BJ (cell line): Measurements from ENCODE around the gene FAM3C. TPM values are rescaled to one million over a fixed set of nuclear protein-coding genes. Genes with fewer than 3 reads are reported as not detected.

ENCODE experiments used
- CTCF ChIA-PET: fragments of 350-600 bp; formaldehyde crosslinking; extraction: SDS; loops from one replicate; lab custom pipeline; 2021; ENCODE audit warnings: antibody characterized with exemption, inconsistent platforms; lab: Yijun Ruan, JAX
- POLR2A ChIA-PET: fragments of 300-600 bp; sonication (Branson Sonifier 250); formaldehyde crosslinking; extraction: SDS; loops from one replicate; lab custom pipeline; 2021; ENCODE audit warnings: antibody characterized with exemption; lab: Charles Lee
- DNase-seq: peaks from one replicate; pipeline ENCODE4 v3.0.0-alpha.2; 2011; ENCODE audit warnings: low read depth
- H3K27me3 ChIP-seq: 2 replicates; pipeline ENCODE4 v1.6.0; 2011; ENCODE audit warnings: low read length; ENCODE audit not compliant: control insufficient read depth, insufficient read depth
- H3K36me3 ChIP-seq: 2 replicates; pipeline ENCODE4 v1.5.1; 2011; ENCODE audit warnings: low read length; ENCODE audit not compliant: control insufficient read depth, insufficient read depth
- H3K4me3 ChIP-seq: 2 replicates; pipeline ENCODE4 v1.5.1; 2011; ENCODE audit warnings: low read depth, mild to moderate bottlenecking, control low read depth, low read length
- polyA plus RNA-seq: library from polyadenylated mRNA; depleted of rRNA; stranded (reverse); fragments of >200 nt; gene quantifications from 2 replicates; pipeline ENCODE4 v1.2.3, GENCODE V29; 2011
- TF ChIP-seq, protein P1 (sequence below): IDR thresholded peaks from 2 replicates; pipeline ENCODE4 v1.5.1; 2011; ENCODE audit warnings: low read depth, mild to moderate bottlenecking, control low read depth, inconsistent platforms, low read length, moderate library complexity; ENCODE audit not compliant: insufficient read depth

FAM3C gene
- polyA plus RNA-seq, 1 experiment, result 13.1 TPM

DNA sequence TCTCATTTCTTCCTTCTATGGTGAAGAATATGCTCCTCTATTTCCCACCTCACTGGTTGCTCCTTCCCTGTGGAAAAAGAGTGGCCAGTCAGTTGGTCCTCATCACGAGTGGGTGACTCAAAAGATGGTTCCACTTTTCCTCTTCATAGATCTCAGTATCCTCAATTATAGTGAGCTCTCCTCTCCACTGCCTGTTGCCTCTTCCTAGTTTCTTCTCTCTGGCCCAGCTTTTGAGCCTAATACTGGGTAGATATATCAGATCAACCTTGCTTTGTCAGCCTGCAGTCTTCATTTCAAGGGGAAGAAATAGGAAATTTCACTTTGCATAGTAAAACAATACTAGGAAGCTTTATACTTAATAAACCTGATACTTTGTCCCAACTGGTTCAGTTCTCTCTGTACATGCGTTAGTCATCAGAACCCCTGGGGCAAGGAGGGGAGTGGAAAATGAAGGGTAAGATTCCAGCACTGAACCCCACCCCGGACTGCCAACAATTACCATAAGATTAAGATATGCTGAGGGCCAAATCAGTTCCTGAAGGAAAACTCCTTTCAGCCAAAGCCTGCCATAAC, 82.8 kb downstream of the FAM3C start:
- H3K36me3 ChIP-seq, result no peaks in the 10 kb centered on the region
- ChIA-PET POLR2A (no interaction called here), CTCF (interaction anchor here (0.6 to 1.6 kb wide), 2 partner anchors 53 to 308 kb away, joined by 4 read pairs; no protein-coding TSS in a partner anchor)
- H3K27me3 ChIP-seq, result no peaks in the 10 kb centered on the region
- H3K4me3 ChIP-seq, result no peak overlapping the region
- TF ChIP-seq, protein P1, sequence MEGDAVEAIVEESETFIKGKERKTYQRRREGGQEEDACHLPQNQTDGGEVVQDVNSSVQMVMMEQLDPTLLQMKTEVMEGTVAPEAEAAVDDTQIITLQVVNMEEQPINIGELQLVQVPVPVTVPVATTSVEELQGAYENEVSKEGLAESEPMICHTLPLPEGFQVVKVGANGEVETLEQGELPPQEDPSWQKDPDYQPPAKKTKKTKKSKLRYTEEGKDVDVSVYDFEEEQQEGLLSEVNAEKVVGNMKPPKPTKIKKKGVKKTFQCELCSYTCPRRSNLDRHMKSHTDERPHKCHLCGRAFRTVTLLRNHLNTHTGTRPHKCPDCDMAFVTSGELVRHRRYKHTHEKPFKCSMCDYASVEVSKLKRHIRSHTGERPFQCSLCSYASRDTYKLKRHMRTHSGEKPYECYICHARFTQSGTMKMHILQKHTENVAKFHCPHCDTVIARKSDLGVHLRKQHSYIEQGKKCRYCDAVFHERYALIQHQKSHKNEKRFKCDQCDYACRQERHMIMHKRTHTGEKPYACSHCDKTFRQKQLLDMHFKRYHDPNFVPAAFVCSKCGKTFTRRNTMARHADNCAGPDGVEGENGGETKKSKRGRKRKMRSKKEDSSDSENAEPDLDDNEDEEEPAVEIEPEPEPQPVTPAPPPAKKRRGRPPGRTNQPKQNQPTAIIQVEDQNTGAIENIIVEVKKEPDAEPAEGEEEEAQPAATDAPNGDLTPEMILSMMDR, result no peak
- no peak for DNase-seq

DNA sequence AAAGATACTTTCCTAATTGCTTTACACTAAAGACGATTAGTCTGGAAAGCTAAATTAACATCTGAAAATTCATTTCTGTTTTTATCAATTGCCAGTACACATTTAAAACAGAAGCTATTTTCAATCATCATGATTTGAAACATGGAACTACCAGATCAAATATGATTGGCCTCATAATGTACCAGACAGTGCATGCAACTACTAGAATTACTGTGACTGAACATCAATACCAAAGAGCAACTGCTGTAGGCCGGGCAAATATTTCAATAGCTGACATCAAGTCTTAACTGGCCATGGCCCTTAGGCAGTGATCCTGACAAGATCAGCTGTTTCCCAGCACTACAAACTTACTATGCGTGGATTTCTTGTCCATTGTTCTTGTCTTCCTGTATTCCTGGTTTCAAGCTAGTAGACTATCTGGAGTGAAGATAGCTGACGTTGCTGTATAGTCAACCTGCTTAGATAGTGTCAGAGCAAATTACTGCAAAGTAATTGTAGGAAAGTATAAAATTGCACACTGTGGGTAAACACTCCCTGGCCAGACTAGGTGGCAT, 89.0 kb downstream of the FAM3C start:
- Histone ChIP-seq H3K27me3 (no peaks in the 10 kb centered on the region), H3K4me3 (no peak overlapping the region), H3K36me3 (no peaks in the 10 kb centered on the region)
- TF ChIP-seq, protein P1, result no peak
- no peak for DNase-seq
- ChIA-PET POLR2A (no interaction called here), CTCF (interaction anchor here (0.6 kb wide), 1 partner anchor 134 kb away, joined by 3 read pairs; no protein-coding TSS in a partner anchor)

DNA sequence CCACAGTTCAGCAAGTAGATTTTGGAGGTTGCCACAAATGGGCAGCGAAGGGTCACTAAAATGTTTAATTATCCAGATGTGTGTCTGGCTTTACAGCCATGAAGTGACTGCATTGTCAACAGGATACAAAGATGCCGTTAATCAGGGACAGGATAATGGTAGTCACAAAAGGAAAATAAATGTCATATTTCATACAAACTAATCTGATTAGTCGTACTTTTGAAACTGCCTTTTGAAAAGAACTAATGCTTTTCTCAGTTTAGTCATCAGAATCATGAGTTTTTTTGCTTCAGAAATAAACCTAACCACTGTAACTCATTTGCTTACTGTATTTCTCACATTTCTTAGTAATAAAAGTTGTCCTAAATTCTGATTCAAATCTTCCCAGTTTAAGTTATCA, 89.5 kb downstream of the FAM3C start:
- no peaks in the 10 kb centered on the region for H3K36me3 ChIP-seq
- no peaks in the 10 kb centered on the region for H3K27me3 ChIP-seq
- TF ChIP-seq, protein P1, result no peak
- ChIA-PET CTCF (interaction anchor here (0.6 kb wide), 1 partner anchor 133 kb away, joined by 3 read pairs; no protein-coding TSS in a partner anchor), POLR2A (no interaction called here)
- DNase-seq, result no peak
- no peak overlapping the region for H3K4me3 ChIP-seq

DNA sequence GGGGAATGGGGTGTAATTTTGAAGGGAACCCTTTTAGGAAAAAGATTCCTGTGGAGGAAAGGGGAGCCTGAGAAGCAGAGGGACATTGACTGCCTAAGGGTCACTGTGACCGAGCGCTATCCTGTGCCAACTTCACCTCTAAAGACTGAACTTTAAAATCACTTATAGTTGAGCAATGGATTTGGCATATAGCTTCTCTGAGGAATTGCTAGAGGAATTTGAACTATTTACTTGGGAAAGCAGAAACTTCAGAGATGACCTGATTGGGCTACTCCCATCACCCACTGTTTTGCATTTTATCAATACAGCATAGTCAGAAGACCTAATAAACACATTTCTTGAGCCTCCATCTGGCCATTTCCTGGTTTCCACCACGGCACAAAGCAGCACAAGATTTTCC, 91.0 kb downstream of the FAM3C start:
- ChIA-PET CTCF (interaction anchor here (1.0 kb wide), 1 partner anchor 240 kb away, joined by 3 read pairs; no protein-coding TSS in a partner anchor), POLR2A (interaction anchor here (0.5 kb wide), 1 partner anchor 23 kb away, joined by 3 read pairs; the partner anchor contains the start of gene WNT16)
- no peaks in the 10 kb centered on the region for H3K27me3 ChIP-seq
- TF ChIP-seq, protein P1, result no peak
- H3K36me3 ChIP-seq, result no peaks in the 10 kb centered on the region
- H3K4me3 ChIP-seq, result no peak overlapping the region
- DNase-seq, result no peak

DNA sequence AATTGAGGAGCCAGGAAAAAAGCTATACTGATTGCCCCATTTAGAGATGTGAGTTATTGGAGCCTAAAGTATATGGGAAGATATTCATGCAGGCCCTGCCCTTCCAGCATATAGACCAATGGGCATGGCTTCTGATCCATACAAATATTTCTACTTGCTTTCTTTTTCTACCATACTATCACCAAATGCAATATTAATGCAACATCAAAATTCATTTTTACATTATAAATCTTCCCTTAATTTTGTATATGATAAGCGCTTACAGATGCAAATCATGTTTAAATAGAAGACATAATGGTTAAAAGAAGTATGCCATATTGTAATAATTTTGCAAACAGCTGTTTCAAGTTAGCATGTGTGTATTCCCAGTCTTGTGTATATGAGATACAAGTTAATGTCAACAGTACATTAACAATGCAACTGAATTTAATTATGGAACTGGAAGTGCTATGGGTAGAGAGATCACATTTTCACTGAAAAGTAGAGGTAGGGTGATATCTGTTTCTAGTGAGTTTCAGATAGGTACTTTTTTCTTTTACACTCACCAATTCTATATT, 91.9 kb downstream of the FAM3C start:
- CTCF ChIA-PET, result interaction anchor here (0.6 to 1.0 kb wide), 3 partner anchors 33 to 241 kb away, joined by 3 to 4 read pairs (median 3); no protein-coding TSS in a partner anchor
- POLR2A ChIA-PET, result no interaction called here
- Histone ChIP-seq H3K36me3 (no peaks in the 10 kb centered on the region), H3K4me3 (no peak overlapping the region), H3K27me3 (no peaks in the 10 kb centered on the region)
- no peak for DNase-seq
- TF ChIP-seq, protein P1, result no peak
